Stomach (tissue), 9 donors: Measurements from ENCODE around the gene CDH23. TPM values are rescaled to one million over a fixed set of nuclear protein-coding genes. Genes with fewer than 3 reads are reported as not detected.

Experiments used
- DNase-seq, 2 donors: peaks; one replicate each; pipeline versions ENCODE4 v3.0.0 to v3.0.0-alpha.2; 2013 to 2019
- H3K27ac ChIP-seq, 5 donors: fragments of 200-600 bp in 4 of 5; sonication (generic) in 4 of 5; one replicate each; pipeline ENCODE4 v1.5.1; 2013 to 2019; ENCODE audit warnings: mild to moderate bottlenecking in 1 of 5, moderate library complexity in 1 of 5
- H3K27me3 ChIP-seq, 3 donors: fragments of 200-600 bp; sonication (generic); one replicate each; pipeline ENCODE4 v1.5.1; 2017 to 2019; ENCODE audit warnings: mixed run types in 1 of 3
- H3K36me3 ChIP-seq, 4 donors: fragments of 200-600 bp; sonication (generic); 1 replicate in 3 of 4; 2 replicates in 1 of 4; pipeline ENCODE4 v1.5.1; 2016 to 2019
- H3K4me1 ChIP-seq, 4 donors: fragments of 200-600 bp; sonication (generic); one replicate each; pipeline ENCODE4 v1.5.1; 2016 to 2019
- H3K4me3 ChIP-seq, 4 donors: fragments of 200-600 bp; sonication (generic) in 3 of 4; one replicate each; pipeline ENCODE4 v1.5.1; 2016 to 2019; ENCODE audit warnings: mild to moderate bottlenecking in 1 of 4
- H3K9me3 ChIP-seq, 4 donors: fragments of 200-600 bp; sonication (generic); one replicate each; pipeline ENCODE4 v1.5.1; 2016 to 2019
- EP300 ChIP-seq: sonication (generic); formaldehyde crosslinking; IDR thresholded peaks from one replicate; pipeline ENCODE4 v1.6.1; 2017; ENCODE audit warnings: antibody characterized with exemption
- POLR2A ChIP-seq, 4 donors: fragments of 450-650 bp; IDR thresholded peaks; one replicate each; pipeline ENCODE4 v1.6.1; 2016; ENCODE audit warnings: antibody characterized with exemption in 4 of 4, control low read depth in 2 of 4, mild to moderate bottlenecking in 1 of 4, moderate library complexity in 1 of 4
- POLR2AphosphoS5 ChIP-seq, 3 donors: sonication (generic); formaldehyde crosslinking; IDR thresholded peaks; one replicate each; pipeline ENCODE4 v1.6.1; 2016; ENCODE audit warnings: antibody characterized with exemption in 3 of 3
- WGBS, 5 donors: extraction: QIAGEN DNeasy Blood & Tissue Kit in 3 of 5; methylation state at CpG; one replicate each; pipeline versions ENCODE4 v1.1.5 to v1.1.7; 2013 to 2018; 5-methylcytosine and 5-hydroxymethylcytosine counted together
- intact Hi-C: fragments of 100-400 bp; cut with DNase I; formaldehyde crosslinking; loops from one replicate; pipeline ENCODE4 v1.15.1; 2023; ENCODE audit warnings: low total_unique reads
- polyA plus RNA-seq, 3 donors: library from polyadenylated mRNA; stranded (reverse); fragments of 200-250 nt; gene quantifications; one replicate each; pipeline ENCODE4 v1.2.3, GENCODE V29; 2013
- total RNA-seq, 5 donors: library from RNA; depleted of rRNA; stranded (reverse); fragments of >200 nt; gene quantifications; one replicate each; pipeline versions ENCODE4 v1.1.0 to v1.2.3, GENCODE V29; 2014 to 2016
- TF ChIP-seq, protein P1 (sequence below), 7 experiments: fragments of 450-650 bp in 4 of 7; fragments of 200-600 bp in 3 of 7; sonication (generic) in 3 of 7; IDR thresholded peaks; one replicate each; pipeline ENCODE4 v1.5.1; 2016 to 2019; ENCODE audit warnings: antibody characterized with exemption in 7 of 7, control low read depth in 2 of 7, mild to moderate bottlenecking in 1 of 7
- donor health status: healthy with polysubstance abuse.
- donor health status: Bipolar disorder and iron deficiency.
- donor health status: healthy.

Gene CDH23
- total and polyA plus RNA-seq, 8 donors: 0.31 to 8.2 (median 2.2) TPM

DNA sequence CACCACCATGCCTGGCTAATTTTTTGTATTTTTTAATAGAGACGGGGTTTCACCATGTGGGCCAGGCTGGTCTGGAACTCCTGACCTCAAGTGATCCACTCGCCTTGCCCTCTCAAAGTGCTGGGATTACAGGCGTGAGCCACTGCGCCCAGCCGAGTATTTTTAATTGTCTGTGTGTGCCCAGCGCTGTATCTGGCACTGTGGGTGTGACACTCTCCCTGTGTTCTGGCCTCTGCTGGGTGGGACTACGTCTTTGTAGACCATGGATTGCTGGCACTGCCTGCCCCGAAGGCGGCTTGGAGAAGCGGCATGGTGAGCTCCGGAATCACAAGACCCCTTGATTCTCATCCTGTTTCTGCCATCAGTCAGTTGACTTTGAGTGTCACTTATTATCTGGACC, 136.2 kb downstream of the CDH23 start:
- Histone ChIP-seq H3K9me3 (no peaks in the 10 kb centered on the region), H3K4me1 (no peaks in the 10 kb centered on the region), H3K27ac (no peak overlapping the region), H3K4me3 (no peak overlapping the region), H3K36me3 (no peaks in the 10 kb centered on the region), H3K27me3 (no peaks in the 10 kb centered on the region)
- no peak for DNase-seq
- 88 to 94% (median 92%) methylated on average over 7 to 11 of the region's 11 CpGs for WGBS, 5 donors
- intact Hi-C loops: no loop called here
- TF ChIP-seq EP300: no peak
- no peak for TF ChIP-seq POLR2AphosphoS5 (IDR thresholded peaks at IDR 0.05)
- no peak for TF ChIP-seq POLR2A (IDR thresholded peaks at IDR 0.05)

DNA sequence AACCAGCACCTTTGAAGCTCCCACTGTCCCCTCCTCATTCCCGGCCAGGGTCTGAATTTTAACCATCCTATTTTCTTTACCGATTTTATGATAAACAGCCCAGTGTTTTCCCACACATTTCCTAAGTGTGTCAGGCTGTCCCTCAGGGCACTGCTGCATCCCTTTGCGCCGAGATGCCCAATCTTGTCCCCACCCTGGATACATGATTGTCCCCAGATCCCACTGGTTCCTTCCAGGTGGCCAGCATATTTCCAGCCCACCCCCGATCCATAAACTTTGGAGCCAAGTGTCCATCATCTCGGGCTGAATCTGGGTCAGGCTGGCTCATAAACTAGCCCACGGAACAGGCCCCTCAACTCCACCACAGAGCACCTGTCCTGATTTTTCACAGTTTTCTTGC, 137.2 kb downstream of the CDH23 start:
- Histone ChIP-seq H3K27ac (no peak overlapping the region), H3K36me3 (no peaks in the 10 kb centered on the region), H3K4me1 (no peaks in the 10 kb centered on the region), H3K4me3 (no peak overlapping the region), H3K27me3 (no peaks in the 10 kb centered on the region), H3K9me3 (no peaks in the 10 kb centered on the region)
- no peak for DNase-seq
- WGBS, 5 donors: 81 to 89% (median 89%) methylated on average over 7 of the region's 7 CpGs
- intact Hi-C loops: no loop called here
- TF ChIP-seq, protein P1, sequence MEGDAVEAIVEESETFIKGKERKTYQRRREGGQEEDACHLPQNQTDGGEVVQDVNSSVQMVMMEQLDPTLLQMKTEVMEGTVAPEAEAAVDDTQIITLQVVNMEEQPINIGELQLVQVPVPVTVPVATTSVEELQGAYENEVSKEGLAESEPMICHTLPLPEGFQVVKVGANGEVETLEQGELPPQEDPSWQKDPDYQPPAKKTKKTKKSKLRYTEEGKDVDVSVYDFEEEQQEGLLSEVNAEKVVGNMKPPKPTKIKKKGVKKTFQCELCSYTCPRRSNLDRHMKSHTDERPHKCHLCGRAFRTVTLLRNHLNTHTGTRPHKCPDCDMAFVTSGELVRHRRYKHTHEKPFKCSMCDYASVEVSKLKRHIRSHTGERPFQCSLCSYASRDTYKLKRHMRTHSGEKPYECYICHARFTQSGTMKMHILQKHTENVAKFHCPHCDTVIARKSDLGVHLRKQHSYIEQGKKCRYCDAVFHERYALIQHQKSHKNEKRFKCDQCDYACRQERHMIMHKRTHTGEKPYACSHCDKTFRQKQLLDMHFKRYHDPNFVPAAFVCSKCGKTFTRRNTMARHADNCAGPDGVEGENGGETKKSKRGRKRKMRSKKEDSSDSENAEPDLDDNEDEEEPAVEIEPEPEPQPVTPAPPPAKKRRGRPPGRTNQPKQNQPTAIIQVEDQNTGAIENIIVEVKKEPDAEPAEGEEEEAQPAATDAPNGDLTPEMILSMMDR (IDR thresholded peaks at IDR 0.05): no peak
- TF ChIP-seq POLR2AphosphoS5 (IDR thresholded peaks at IDR 0.05) (no peak), POLR2A (IDR thresholded peaks at IDR 0.05) (no peak), EP300 (no peak)

DNA sequence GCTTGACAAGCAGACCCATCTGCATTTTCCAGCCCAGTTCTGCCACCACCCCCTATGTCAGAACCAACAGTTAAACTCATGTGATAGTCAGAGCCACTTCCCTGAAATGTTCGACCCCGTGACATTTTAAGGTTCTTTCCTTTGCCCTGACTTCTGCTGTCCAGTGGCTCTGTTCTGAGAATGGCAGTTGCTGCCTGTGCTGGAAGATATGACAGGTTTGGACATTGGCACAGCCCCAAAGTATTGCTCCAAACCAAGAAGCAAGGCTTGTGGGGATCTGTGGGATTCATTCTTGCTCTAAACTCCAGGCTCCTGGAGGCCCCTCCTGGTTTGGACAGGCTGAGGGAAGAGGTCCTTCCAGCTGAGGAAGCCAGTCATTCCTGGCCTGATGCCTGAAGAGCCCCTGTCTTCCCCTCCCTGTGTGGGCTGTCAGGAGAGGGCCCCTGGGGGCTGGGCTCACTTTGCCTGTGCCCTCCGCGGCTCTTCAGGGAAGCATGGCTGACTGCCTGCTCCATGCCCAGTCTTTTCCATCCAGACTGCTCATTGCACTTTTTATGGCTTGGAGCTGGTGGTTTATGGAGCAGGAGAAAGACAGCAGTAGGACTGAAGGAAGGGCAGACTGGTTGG, 138.0 kb downstream of the CDH23 start:
- intact Hi-C loops: no loop called here
- no peaks in the 10 kb centered on the region for H3K4me1 ChIP-seq
- TF ChIP-seq EP300 (no peak), POLR2A (IDR thresholded peaks at IDR 0.05) (no peak), POLR2AphosphoS5 (IDR thresholded peaks at IDR 0.05) (no peak)
- TF ChIP-seq, protein P1 (IDR thresholded peaks at IDR 0.05): no peak
- WGBS, 5 donors: 70 to 85% (median 73%) methylated on average over 4 of the region's 4 CpGs
- no peak overlapping the region for H3K27ac ChIP-seq
- no peak overlapping the region for H3K4me3 ChIP-seq
- H3K36me3 ChIP-seq: no peaks in the 10 kb centered on the region
- no peaks in the 10 kb centered on the region for H3K9me3 ChIP-seq
- DNase-seq: no peak
- no peaks in the 10 kb centered on the region for H3K27me3 ChIP-seq

DNA sequence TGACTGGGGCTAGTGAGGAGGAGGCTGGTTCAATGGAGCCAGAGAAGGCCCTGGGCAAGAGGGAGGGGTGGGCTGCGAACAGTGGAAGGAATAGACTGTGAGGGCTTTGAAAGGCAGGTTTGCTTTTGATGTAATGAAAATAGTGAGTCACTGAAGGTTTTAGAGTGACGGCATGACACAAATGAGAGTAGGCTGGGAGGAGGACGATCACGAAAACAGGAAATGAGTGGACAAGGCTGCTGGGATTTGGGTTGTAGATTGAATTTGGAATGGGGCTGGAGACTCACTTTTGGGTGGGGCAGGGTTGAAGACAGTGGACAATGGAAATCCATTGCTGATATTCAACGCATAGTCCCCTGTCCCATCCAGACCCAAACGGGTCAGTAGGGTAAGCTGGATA, 139.6 kb downstream of the CDH23 start:
- DNase-seq: no peak
- Histone ChIP-seq H3K4me1 (no peaks in the 10 kb centered on the region), H3K4me3 (no peak overlapping the region), H3K36me3 (no peaks in the 10 kb centered on the region), H3K27ac (no peak overlapping the region), H3K27me3 (no peaks in the 10 kb centered on the region), H3K9me3 (no peaks in the 10 kb centered on the region)
- TF ChIP-seq, protein P1 (IDR thresholded peaks at IDR 0.05): no peak
- no peak for TF ChIP-seq EP300
- no peak for TF ChIP-seq POLR2AphosphoS5 (IDR thresholded peaks at IDR 0.05)
- no peak for TF ChIP-seq POLR2A (IDR thresholded peaks at IDR 0.05)
- WGBS, 5 donors: 82 to 93% (median 85%) methylated on average over 6 of the region's 6 CpGs
- intact Hi-C loops: no loop called here

DNA sequence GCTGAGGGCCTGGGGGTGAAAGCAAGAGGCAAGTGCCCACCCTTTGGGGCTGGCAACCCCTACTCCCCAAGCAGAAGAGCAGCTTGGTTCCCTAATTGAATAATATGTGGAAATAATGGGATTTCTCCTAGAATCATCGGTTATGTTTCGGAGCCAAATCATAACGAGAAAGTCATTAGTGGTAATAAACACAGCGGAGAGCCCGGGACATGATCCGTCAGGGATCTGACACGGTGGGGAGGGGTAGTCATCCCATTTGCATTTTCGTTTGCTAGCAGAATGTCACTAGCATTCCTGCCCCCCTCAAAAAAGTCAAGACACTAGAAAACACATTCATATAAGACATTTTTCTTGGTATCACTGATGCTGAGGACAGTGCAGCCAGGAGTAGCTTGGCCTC, 140.4 kb downstream of the CDH23 start:
- no peak overlapping the region for H3K4me3 ChIP-seq
- DNase-seq: no peak
- no peaks in the 10 kb centered on the region for H3K27me3 ChIP-seq
- no peaks in the 10 kb centered on the region for H3K4me1 ChIP-seq
- no peaks in the 10 kb centered on the region for H3K36me3 ChIP-seq
- H3K27ac ChIP-seq: no peak overlapping the region
- intact Hi-C loops: no loop called here
- 79 to 88% (median 81%) methylated on average over 8 of the region's 8 CpGs for WGBS, 5 donors
- no peaks in the 10 kb centered on the region for H3K9me3 ChIP-seq
- TF ChIP-seq, protein P1 (IDR thresholded peaks at IDR 0.05): no peak
- TF ChIP-seq POLR2AphosphoS5 (IDR thresholded peaks at IDR 0.05): no peak
- TF ChIP-seq EP300: no peak
- no peak for TF ChIP-seq POLR2A (IDR thresholded peaks at IDR 0.05)
